ENCODE data around the gene LIM2.

DNA sequence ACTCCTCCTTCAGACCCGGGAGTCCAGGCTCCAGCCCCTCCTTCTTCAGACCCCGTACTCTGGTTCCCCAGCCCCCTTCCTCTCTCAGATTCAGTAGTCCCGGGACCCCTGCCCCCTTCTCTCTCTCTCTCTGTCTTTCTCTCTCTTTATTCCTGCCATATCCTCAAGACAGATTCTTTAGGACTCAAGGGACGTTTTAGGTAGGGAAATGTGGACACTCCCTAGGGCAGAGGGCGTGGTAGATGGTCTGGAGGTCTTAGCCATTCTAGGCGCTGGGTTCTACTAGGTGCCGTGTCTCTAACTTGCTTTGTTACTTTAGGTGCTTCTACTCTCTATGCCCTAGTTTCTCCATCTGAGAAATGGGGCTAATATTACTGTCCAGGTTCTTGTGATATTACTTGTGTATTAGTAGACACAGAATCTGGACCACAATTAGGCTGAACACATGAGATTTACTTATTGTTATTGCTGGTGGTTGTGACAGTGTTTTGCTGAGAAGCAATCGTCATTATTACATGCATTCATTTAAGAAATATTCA lies 3.4 kb upstream of the LIM2 start:
- TF ChIP-seq POLR2A (IDR thresholded peaks at IDR 0.05) = no peak
- TF ChIP-seq, protein P1, sequence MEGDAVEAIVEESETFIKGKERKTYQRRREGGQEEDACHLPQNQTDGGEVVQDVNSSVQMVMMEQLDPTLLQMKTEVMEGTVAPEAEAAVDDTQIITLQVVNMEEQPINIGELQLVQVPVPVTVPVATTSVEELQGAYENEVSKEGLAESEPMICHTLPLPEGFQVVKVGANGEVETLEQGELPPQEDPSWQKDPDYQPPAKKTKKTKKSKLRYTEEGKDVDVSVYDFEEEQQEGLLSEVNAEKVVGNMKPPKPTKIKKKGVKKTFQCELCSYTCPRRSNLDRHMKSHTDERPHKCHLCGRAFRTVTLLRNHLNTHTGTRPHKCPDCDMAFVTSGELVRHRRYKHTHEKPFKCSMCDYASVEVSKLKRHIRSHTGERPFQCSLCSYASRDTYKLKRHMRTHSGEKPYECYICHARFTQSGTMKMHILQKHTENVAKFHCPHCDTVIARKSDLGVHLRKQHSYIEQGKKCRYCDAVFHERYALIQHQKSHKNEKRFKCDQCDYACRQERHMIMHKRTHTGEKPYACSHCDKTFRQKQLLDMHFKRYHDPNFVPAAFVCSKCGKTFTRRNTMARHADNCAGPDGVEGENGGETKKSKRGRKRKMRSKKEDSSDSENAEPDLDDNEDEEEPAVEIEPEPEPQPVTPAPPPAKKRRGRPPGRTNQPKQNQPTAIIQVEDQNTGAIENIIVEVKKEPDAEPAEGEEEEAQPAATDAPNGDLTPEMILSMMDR (IDR thresholded peaks at IDR 0.05) = no peak

Data from vagina (tissue), 2 donors.